ENCODE results near the gene COL4A2.

Gene COL4A2

GRCh38 chr13:110425444-110425780, 118.3 kb downstream of the COL4A2 start:
- H3K9me3 Mint-ChIP-seq: no peaks in the 10 kb centered on the region
- no peak overlapping the region for H3K4me3 Mint-ChIP-seq
- peaks cover 42% of the 10 kb centered on the region for H3K27me3 Mint-ChIP-seq
- H3K27ac Mint-ChIP-seq: no peak overlapping the region
- no peaks in the 10 kb centered on the region for H3K36me3 Mint-ChIP-seq
- no peak for ATAC-seq
- H3K4me1 Mint-ChIP-seq: no peaks in the 10 kb centered on the region

GRCh38 chr13:110426735-110427134, 119.7 kb downstream of the COL4A2 start:
- no peak for ATAC-seq
- Mint-ChIP-seq H3K4me3 (no peak overlapping the region), H3K4me1 (no peaks in the 10 kb centered on the region), H3K9me3 (no peaks in the 10 kb centered on the region), H3K27me3 (peaks cover 35% of the 10 kb centered on the region), H3K36me3 (no peaks in the 10 kb centered on the region), H3K27ac (no peak overlapping the region)

- H3K27me3 Mint-ChIP-seq: peaks cover 34% of the 10 kb centered on the region
Measured at GRCh38 chr13:110428313-110428712, 121.2 kb downstream of the COL4A2 start.

GRCh38 chr13:110430391-110431336, 123.6 kb downstream of the COL4A2 start:
- H3K4me1 Mint-ChIP-seq: no peaks in the 10 kb centered on the region
- H3K4me3 Mint-ChIP-seq: no peak overlapping the region
- peaks cover 42% of the 10 kb centered on the region for H3K27me3 Mint-ChIP-seq
- no peak overlapping the region for H3K27ac Mint-ChIP-seq
- ATAC-seq: no peak
- H3K36me3 Mint-ChIP-seq: no peaks in the 10 kb centered on the region
- H3K9me3 Mint-ChIP-seq: no peaks in the 10 kb centered on the region

More at GRCh38 chr13:110428313-110428712, 121.2 kb downstream of the COL4A2 start:
- no peak overlapping the region for H3K4me3 Mint-ChIP-seq
- no peak overlapping the region for H3K27ac Mint-ChIP-seq
- H3K36me3 Mint-ChIP-seq: no peaks in the 10 kb centered on the region
- no peaks in the 10 kb centered on the region for H3K4me1 Mint-ChIP-seq
- ATAC-seq: no peak
- H3K9me3 Mint-ChIP-seq: no peaks in the 10 kb centered on the region

GRCh38 chr13:110431425-110432294, 124.6 kb downstream of the COL4A2 start:
- Mint-ChIP-seq H3K27ac (no peak overlapping the region), H3K4me1 (no peaks in the 10 kb centered on the region), H3K27me3 (peaks cover 48% of the 10 kb centered on the region), H3K4me3 (no peak overlapping the region), H3K9me3 (no peaks in the 10 kb centered on the region), H3K36me3 (no peaks in the 10 kb centered on the region)
- ATAC-seq: no peak

GRCh38 chr13:110432522-110432921, 125.4 kb downstream of the COL4A2 start:
- no peaks in the 10 kb centered on the region for H3K36me3 Mint-ChIP-seq
- H3K9me3 Mint-ChIP-seq: no peaks in the 10 kb centered on the region
- no peak overlapping the region for H3K27ac Mint-ChIP-seq
- peaks cover 56% of the 10 kb centered on the region for H3K27me3 Mint-ChIP-seq
- ATAC-seq: no peak
- H3K4me3 Mint-ChIP-seq: no peak overlapping the region
- H3K4me1 Mint-ChIP-seq: no peaks in the 10 kb centered on the region

- no peaks in the 10 kb centered on the region for H3K36me3 Mint-ChIP-seq
- peaks cover 61% of the 10 kb centered on the region for H3K27me3 Mint-ChIP-seq
- no peak overlapping the region for H3K27ac Mint-ChIP-seq
- no peak overlapping the region for H3K4me3 Mint-ChIP-seq
- H3K4me1 Mint-ChIP-seq: no peaks in the 10 kb centered on the region
- no peak for ATAC-seq
- no peaks in the 10 kb centered on the region for H3K9me3 Mint-ChIP-seq
Measured at GRCh38 chr13:110433014-110433413, 125.9 kb downstream of the COL4A2 start.

GRCh38 chr13:110434629-110435028, 127.5 kb downstream of the COL4A2 start:
- Mint-ChIP-seq H3K4me1 (no peaks in the 10 kb centered on the region), H3K27me3 (peaks cover 64% of the 10 kb centered on the region), H3K4me3 (no peak overlapping the region), H3K27ac (no peak overlapping the region), H3K36me3 (no peaks in the 10 kb centered on the region), H3K9me3 (no peaks in the 10 kb centered on the region)
- no peak for ATAC-seq

GRCh38 chr13:110435331-110435730, 128.2 kb downstream of the COL4A2 start:
- H3K4me3 Mint-ChIP-seq: no peak overlapping the region
- no peak overlapping the region for H3K27ac Mint-ChIP-seq
- ATAC-seq: no peak
- no peaks in the 10 kb centered on the region for H3K36me3 Mint-ChIP-seq
- H3K27me3 Mint-ChIP-seq: peaks cover 63% of the 10 kb centered on the region
- no peaks in the 10 kb centered on the region for H3K4me1 Mint-ChIP-seq
- no peaks in the 10 kb centered on the region for H3K9me3 Mint-ChIP-seq

GRCh38 chr13:110436276-110436675, 129.2 kb downstream of the COL4A2 start:
- peaks cover 55% of the 10 kb centered on the region for H3K27me3 Mint-ChIP-seq
- H3K4me1 Mint-ChIP-seq: no peaks in the 10 kb centered on the region

GRCh38 chr13:110436786-110437370, 129.8 kb downstream of the COL4A2 start:
- Mint-ChIP-seq H3K36me3 (no peaks in the 10 kb centered on the region), H3K27ac (no peak overlapping the region)

More at GRCh38 chr13:110436276-110436675, 129.2 kb downstream of the COL4A2 start:
- ATAC-seq: no peak
- no peaks in the 10 kb centered on the region for H3K9me3 Mint-ChIP-seq
- H3K27ac Mint-ChIP-seq: no peak overlapping the region
- no peaks in the 10 kb centered on the region for H3K36me3 Mint-ChIP-seq
- no peak overlapping the region for H3K4me3 Mint-ChIP-seq

GRCh38 chr13:110438211-110438610, 131.1 kb downstream of the COL4A2 start:
- no peaks in the 10 kb centered on the region for H3K4me1 Mint-ChIP-seq
- no peak for ATAC-seq
- no peak overlapping the region for H3K27ac Mint-ChIP-seq
- H3K4me3 Mint-ChIP-seq: no peak overlapping the region
- H3K36me3 Mint-ChIP-seq: no peaks in the 10 kb centered on the region
- no peaks in the 10 kb centered on the region for H3K9me3 Mint-ChIP-seq
- peaks cover 45% of the 10 kb centered on the region for H3K27me3 Mint-ChIP-seq

More at GRCh38 chr13:110436786-110437370, 129.8 kb downstream of the COL4A2 start:
- Mint-ChIP-seq H3K9me3 (no peaks in the 10 kb centered on the region), H3K27me3 (peaks cover 55% of the 10 kb centered on the region), H3K4me1 (no peaks in the 10 kb centered on the region), H3K4me3 (no peak overlapping the region)
- no peak for ATAC-seq

- H3K27me3 Mint-ChIP-seq: peaks cover 45% of the 10 kb centered on the region
- no peak overlapping the region for H3K27ac Mint-ChIP-seq
- ATAC-seq: no peak
- no peaks in the 10 kb centered on the region for H3K9me3 Mint-ChIP-seq
- H3K4me3 Mint-ChIP-seq: no peak overlapping the region
- peaks cover 5% of the 10 kb centered on the region for H3K4me1 Mint-ChIP-seq
- no peaks in the 10 kb centered on the region for H3K36me3 Mint-ChIP-seq
Measured at GRCh38 chr13:110438776-110439175, 131.7 kb downstream of the COL4A2 start.

- no peak for ATAC-seq
- Mint-ChIP-seq H3K27ac (no peak overlapping the region), H3K36me3 (no peaks in the 10 kb centered on the region), H3K9me3 (no peaks in the 10 kb centered on the region), H3K4me1 (peaks cover 26% of the 10 kb centered on the region), H3K27me3 (peaks cover 32% of the 10 kb centered on the region), H3K4me3 (no peak overlapping the region)
Measured at GRCh38 chr13:110440946-110441731, 134.1 kb downstream of the COL4A2 start.

Measured in stimulated activated memory B cell treated with anti-CD40 and anti-IgM and Interleukin-4, amounts not matched to agents 10 μg/mL and 1 μg/mL and 100 μg/mL, for 72 hours (primary cell).